Measurements from ENCODE around the gene PTP4A2. TPM values are rescaled to one million over a fixed set of nuclear protein-coding genes. Genes with fewer than 3 reads are reported as not detected.
A peak's percentile ranks its signal among the peaks of the same experiment; 100 is the strongest.

Gene PTP4A2
- total and polyA plus RNA-seq, 2 experiments from 2014 or later = 300 to 354 TPM

- Histone ChIP-seq H4K20me1 (ENCODE audit: insufficient read depth, poor library complexity, severe bottlenecking) (peaks cover 11% of the 10 kb centered on the region), H3K4me3 (no peak overlapping the region), H3K4me2 (no peak overlapping the region), H3K9me2 (replicated peaks; ENCODE audit: insufficient read depth) (no peaks in the 10 kb centered on the region), H3K27me3 (no peaks in the 10 kb centered on the region), H3K79me2 (peaks cover 19% of the 10 kb centered on the region), H3K36me3 (replicated peaks; ENCODE audit: insufficient read depth, low read depth) (peaks cover 5% of the 10 kb centered on the region), H2AFZ (no peak overlapping the region), H3K9me3 (ENCODE audit: low read depth) (no peaks in the 10 kb centered on the region), H3K4me1 (ENCODE audit: insufficient read depth) (no peaks in the 10 kb centered on the region), H3K27ac (no peak overlapping the region)
- WGBS (ENCODE audit: low lambda C conversion rate, missing lambda C conversion rate) = 96% methylated on average over 6 of the region's 6 CpGs
- DNase-seq (ENCODE audit: low spot score) = no peak
- TF ChIP-seq EZH2phosphoT487 (IDR thresholded peaks at IDR 0.05; ENCODE audit: low read depth, severe bottlenecking, unreplicated experiment) = no peak
- no peak for TF ChIP-seq CTCF (IDR thresholded peaks at IDR 0.05; ENCODE audit: poor library complexity)
- TF ChIP-seq EZH2 (IDR thresholded peaks at IDR 0.05; ENCODE audit: borderline replicate concordance) = no peak
Measured at GRCh38 chr1:31905093-31905509, 33.1 kb downstream of the PTP4A2 start.

- no peak overlapping the region for H2AFZ ChIP-seq
- H3K79me2 ChIP-seq = peaks cover 13% of the 10 kb centered on the region
- H3K9me2 ChIP-seq (replicated peaks; ENCODE audit: insufficient read depth) = no peaks in the 10 kb centered on the region
- peaks cover 5% of the 10 kb centered on the region for H4K20me1 ChIP-seq (ENCODE audit: insufficient read depth, poor library complexity, severe bottlenecking)
- peak; percentile 20 for DNase-seq (ENCODE audit: low spot score)
- no peak overlapping the region for H3K27ac ChIP-seq
- peaks cover 5% of the 10 kb centered on the region for H3K36me3 ChIP-seq (replicated peaks; ENCODE audit: insufficient read depth, low read depth)
- H3K4me1 ChIP-seq (ENCODE audit: insufficient read depth) = no peaks in the 10 kb centered on the region
- H3K4me3 ChIP-seq = no peak overlapping the region
- no peak for TF ChIP-seq CTCF (IDR thresholded peaks at IDR 0.05; ENCODE audit: poor library complexity)
- TF ChIP-seq EZH2phosphoT487 (IDR thresholded peaks at IDR 0.05; ENCODE audit: low read depth, severe bottlenecking, unreplicated experiment) = no peak
- TF ChIP-seq EZH2 (IDR thresholded peaks at IDR 0.05; ENCODE audit: borderline replicate concordance) = no peak
- 81% methylated on average over 9 of the region's 9 CpGs for WGBS (ENCODE audit: low lambda C conversion rate, missing lambda C conversion rate)
- H3K9me3 ChIP-seq (ENCODE audit: low read depth) = no peaks in the 10 kb centered on the region
- no peaks in the 10 kb centered on the region for H3K27me3 ChIP-seq
- no peak overlapping the region for H3K4me2 ChIP-seq
Measured at GRCh38 chr1:31904339-31905092, 33.7 kb downstream of the PTP4A2 start.

GRCh38 chr1:31902510-31902860 lies 35.7 kb downstream of the PTP4A2 start:
- H3K4me1 ChIP-seq (ENCODE audit: insufficient read depth) = no peaks in the 10 kb centered on the region
- no peaks in the 10 kb centered on the region for H3K9me3 ChIP-seq (ENCODE audit: low read depth)
- H3K4me2 ChIP-seq = no peak overlapping the region
- H3K36me3 ChIP-seq (replicated peaks; ENCODE audit: insufficient read depth, low read depth) = peaks cover 5% of the 10 kb centered on the region
- no peaks in the 10 kb centered on the region for H3K9me2 ChIP-seq (replicated peaks; ENCODE audit: insufficient read depth)
- no peak overlapping the region for H3K4me3 ChIP-seq
- no peak for DNase-seq (ENCODE audit: low spot score)
- H3K79me2 ChIP-seq = no peaks in the 10 kb centered on the region
- 96% methylated on average over 5 of the region's 5 CpGs for WGBS (ENCODE audit: low lambda C conversion rate, missing lambda C conversion rate)
- H4K20me1 ChIP-seq (ENCODE audit: insufficient read depth, poor library complexity, severe bottlenecking) = no peaks in the 10 kb centered on the region
- H3K27ac ChIP-seq = no peak overlapping the region
- no peak for TF ChIP-seq EZH2 (IDR thresholded peaks at IDR 0.05; ENCODE audit: borderline replicate concordance)
- TF ChIP-seq EZH2phosphoT487 (IDR thresholded peaks at IDR 0.05; ENCODE audit: low read depth, severe bottlenecking, unreplicated experiment) = no peak
- no peak for TF ChIP-seq CTCF (IDR thresholded peaks at IDR 0.05; ENCODE audit: poor library complexity)
- H3K27me3 ChIP-seq = no peaks in the 10 kb centered on the region
- no peak overlapping the region for H2AFZ ChIP-seq
